Measurements from ENCODE around the gene NEDD8.

DNA sequence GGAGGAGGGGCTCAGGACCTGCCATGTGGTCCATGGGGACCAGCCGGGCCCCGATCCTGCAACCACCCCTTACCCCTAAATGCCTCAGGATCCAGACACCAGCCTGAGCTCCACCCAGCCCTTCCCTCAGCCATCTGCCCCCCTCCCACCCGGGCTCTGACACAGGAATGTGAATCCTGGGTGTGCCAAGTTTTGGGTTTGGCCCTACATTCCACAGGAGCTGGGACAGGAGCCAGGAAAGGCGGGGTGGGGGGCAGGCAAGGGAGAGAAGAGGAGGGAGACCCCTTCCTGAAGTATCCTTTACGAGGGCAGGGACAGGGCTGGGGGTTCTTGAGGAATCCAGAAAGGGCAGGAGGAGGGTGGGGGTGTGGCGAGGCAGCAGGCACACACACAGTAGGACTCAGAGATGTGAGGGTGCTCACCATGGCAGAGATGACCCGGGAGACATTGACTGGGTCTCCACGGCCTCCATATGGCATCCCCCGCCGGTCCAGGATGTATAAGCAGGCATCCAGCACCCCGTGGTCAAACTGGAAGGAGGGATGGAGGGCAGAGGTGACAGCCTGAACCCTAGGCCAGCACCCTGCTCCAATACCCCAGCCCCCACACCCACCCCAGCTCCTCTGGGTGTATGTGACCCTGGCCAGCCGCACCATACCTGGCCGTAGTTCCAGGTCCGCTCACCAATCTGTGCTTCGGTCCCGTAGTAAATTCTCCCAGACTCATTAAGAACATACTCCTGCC is 27.3 kb upstream of the NEDD8 start:
- TF ChIP-seq, protein P1, sequence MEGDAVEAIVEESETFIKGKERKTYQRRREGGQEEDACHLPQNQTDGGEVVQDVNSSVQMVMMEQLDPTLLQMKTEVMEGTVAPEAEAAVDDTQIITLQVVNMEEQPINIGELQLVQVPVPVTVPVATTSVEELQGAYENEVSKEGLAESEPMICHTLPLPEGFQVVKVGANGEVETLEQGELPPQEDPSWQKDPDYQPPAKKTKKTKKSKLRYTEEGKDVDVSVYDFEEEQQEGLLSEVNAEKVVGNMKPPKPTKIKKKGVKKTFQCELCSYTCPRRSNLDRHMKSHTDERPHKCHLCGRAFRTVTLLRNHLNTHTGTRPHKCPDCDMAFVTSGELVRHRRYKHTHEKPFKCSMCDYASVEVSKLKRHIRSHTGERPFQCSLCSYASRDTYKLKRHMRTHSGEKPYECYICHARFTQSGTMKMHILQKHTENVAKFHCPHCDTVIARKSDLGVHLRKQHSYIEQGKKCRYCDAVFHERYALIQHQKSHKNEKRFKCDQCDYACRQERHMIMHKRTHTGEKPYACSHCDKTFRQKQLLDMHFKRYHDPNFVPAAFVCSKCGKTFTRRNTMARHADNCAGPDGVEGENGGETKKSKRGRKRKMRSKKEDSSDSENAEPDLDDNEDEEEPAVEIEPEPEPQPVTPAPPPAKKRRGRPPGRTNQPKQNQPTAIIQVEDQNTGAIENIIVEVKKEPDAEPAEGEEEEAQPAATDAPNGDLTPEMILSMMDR (IDR thresholded peaks at IDR 0.05) = no peak
- TF ChIP-seq EP300 (IDR thresholded peaks at IDR 0.05; ENCODE audit: low read depth) (no peak), POLR2A (IDR thresholded peaks at IDR 0.05) (no peak), POLR2AphosphoS5 (IDR thresholded peaks at IDR 0.05) (no peak)

Data from transverse colon (tissue), 4 donors.